Neural cell (in vitro differentiated cells): ENCODE measurements around the gene SERTAD3. TPM values are rescaled to one million over a fixed set of nuclear protein-coding genes. Genes with fewer than 3 reads are reported as not detected.

Experiments
- H2AFZ ChIP-seq: fragments of 200-600, 300-800 bp; sonication (generic), shearing (Covaris generic); 2 replicates; pipeline ENCODE4 v1.6.0; 2014; ENCODE audit warnings: low read depth, mild to moderate bottlenecking, antibody characterized with exemption, low read length, moderate library complexity
- H3F3A ChIP-seq: fragments of 200-600 bp; shearing (Covaris generic); 2 replicates; pipeline ENCODE4 v1.6.1; 2016; ENCODE audit warnings: mild to moderate bottlenecking, moderate library complexity, mixed read lengths, antibody characterized with exemption, low read length; ENCODE audit not compliant: insufficient read depth, poor library complexity, severe bottlenecking
- H3K27ac ChIP-seq: fragments of 200-600, 300-800 bp; sonication (generic), shearing (Covaris generic); 2 replicates; pipeline ENCODE4 v1.5.1; 2014; ENCODE audit warnings: mild to moderate bottlenecking, low read length, moderate library complexity
- H3K27me3 ChIP-seq: fragments of 300-800, 200-600 bp; sonication (generic), shearing (Covaris generic); 2 replicates; pipeline ENCODE4 v1.6.0; 2014; ENCODE audit warnings: mild to moderate bottlenecking, low read depth, low read length, moderate library complexity; ENCODE audit not compliant: insufficient read depth
- H3K36me3 ChIP-seq: fragments of 300-800, 200-600 bp; sonication (generic), shearing (Covaris generic); 2 replicates; pipeline ENCODE4 v1.5.1; 2014; ENCODE audit warnings: mild to moderate bottlenecking, antibody characterized with exemption, low read length, moderate library complexity; ENCODE audit not compliant: insufficient read depth
- H3K4me2 ChIP-seq: fragments of 300-800, 200-600 bp; sonication (generic), shearing (Covaris generic); 2 replicates; pipeline ENCODE4 v1.6.0; 2014; ENCODE audit warnings: mild to moderate bottlenecking, low read length
- H3K4me3 ChIP-seq: fragments of 300-800, 200-600 bp; sonication (generic), shearing (Covaris generic); 2 replicates; pipeline ENCODE4 v1.5.1; 2014; ENCODE audit warnings: mild to moderate bottlenecking, low read length, moderate library complexity
- H3K79me2 ChIP-seq: fragments of 200-600 bp; shearing (Covaris generic); replicated peaks from 2 replicates; pipeline ENCODE4 v1.6.0; 2014; ENCODE audit warnings: mild to moderate bottlenecking, low read length, moderate library complexity; ENCODE audit not compliant: insufficient read depth
- H3K9ac ChIP-seq: fragments of 300-800, 200-600 bp; sonication (generic), shearing (Covaris generic); 2 replicates; pipeline ENCODE4 v1.6.1; 2016; ENCODE audit warnings: mild to moderate bottlenecking, low read length, mixed read lengths
- H3K9me2 ChIP-seq: fragments of 200-600 bp; shearing (Covaris generic); 2 replicates; pipeline ENCODE4 v1.6.1; 2016; ENCODE audit warnings: mild to moderate bottlenecking, low read length, mixed read lengths; ENCODE audit not compliant: insufficient read depth
- H3K9me3 ChIP-seq: fragments of 200-600, 300-800 bp; sonication (generic), shearing (Covaris generic); 2 replicates; pipeline ENCODE4 v1.6.1; 2016; ENCODE audit warnings: mild to moderate bottlenecking, mixed run types, low read length, moderate library complexity, mixed read lengths
- H4K20me1 ChIP-seq: fragments of 200-600 bp; shearing (Covaris generic); 2 replicates; pipeline ENCODE4 v1.6.1; 2016; ENCODE audit warnings: mild to moderate bottlenecking, mixed run types; ENCODE audit not compliant: insufficient read depth
- CTCF ChIP-seq: fragments of 450-650 bp; IDR thresholded peaks from 2 replicates; pipeline ENCODE4 v1.5.1; 2014; ENCODE audit warnings: antibody characterized with exemption, mild to moderate bottlenecking, moderate library complexity; ENCODE audit not compliant: poor library complexity, severe bottlenecking
- EP300 ChIP-seq: fragments of 450-650 bp; conservative IDR thresholded peaks from 2 replicates; pipeline ENCODE4 v1.6.1; 2014; ENCODE audit warnings: antibody characterized with exemption, mild to moderate bottlenecking, moderate library complexity; ENCODE audit not compliant: poor library complexity, severe bottlenecking
- EZH2 ChIP-seq: fragments of 200-600, 300-800 bp; shearing (Covaris generic), sonication (generic); IDR thresholded peaks from 2 replicates; pipeline ENCODE4 v1.6.1; 2014; ENCODE audit warnings: antibody characterized with exemption, low read length, borderline replicate concordance, mild to moderate bottlenecking; ENCODE audit not compliant: insufficient read depth, poor library complexity, severe bottlenecking
- MXI1 ChIP-seq: fragments of 450-650 bp; conservative IDR thresholded peaks from 2 replicates; pipeline ENCODE4 v1.6.1; 2014; ENCODE audit warnings: antibody characterized with exemption, mild to moderate bottlenecking; ENCODE audit not compliant: poor library complexity, severe bottlenecking
- POLR2AphosphoS5 ChIP-seq: IDR thresholded peaks from 2 replicates; pipeline ENCODE4 v1.6.1; 2012
- RAD21 ChIP-seq: fragments of 450-650 bp; conservative IDR thresholded peaks from 2 replicates; pipeline ENCODE4 v1.6.1; 2014; ENCODE audit warnings: antibody characterized with exemption, mild to moderate bottlenecking, moderate library complexity
- REST ChIP-seq: IDR thresholded peaks from 2 replicates; pipeline ENCODE4 v1.6.1; 2012; ENCODE audit warnings: borderline replicate concordance
- SMC3 ChIP-seq: fragments of 450-650 bp; conservative IDR thresholded peaks from 2 replicates; pipeline ENCODE4 v1.6.1; 2014; ENCODE audit warnings: antibody characterized with exemption, mild to moderate bottlenecking, moderate library complexity; ENCODE audit not compliant: poor library complexity
- TAF1 ChIP-seq: IDR thresholded peaks from 2 replicates; pipeline ENCODE4 v1.6.1; 2012; ENCODE audit warnings: low read depth
- polyA plus RNA-seq: library from polyadenylated mRNA; depleted of rRNA; stranded (reverse); fragments of >200 nt; gene quantifications from 2 replicates; pipeline ENCODE4 v1.2.3, GENCODE V29; 2014

SERTAD3 gene
- polyA plus RNA-seq, 1 donor from 2014 or later = 7.6 TPM

GRCh38 chr19:40461669-40462221 is 17.6 kb upstream of the SERTAD3 start:
- no peak for TF ChIP-seq REST
- TF ChIP-seq RAD21 = no peak
- no peak for TF ChIP-seq MXI1
- TF ChIP-seq EP300 = no peak
- TF ChIP-seq EZH2 = no peak
- TF ChIP-seq SMC3 = no peak
- TF ChIP-seq POLR2AphosphoS5 = no peak
- no peak for TF ChIP-seq TAF1
- TF ChIP-seq CTCF = no peak
- no peak overlapping the region for H3K9ac ChIP-seq
- H3K36me3 ChIP-seq = no peaks in the 10 kb centered on the region
- no peak overlapping the region for H3K4me3 ChIP-seq
- no peaks in the 10 kb centered on the region for H3K79me2 ChIP-seq
- H3K9me2 ChIP-seq = no peaks in the 10 kb centered on the region
- H3F3A ChIP-seq = no peaks in the 10 kb centered on the region
- no peak overlapping the region for H3K27ac ChIP-seq
- H4K20me1 ChIP-seq = no peaks in the 10 kb centered on the region
- H3K4me2 ChIP-seq = no peak overlapping the region
- H2AFZ ChIP-seq = no peak overlapping the region
- peaks cover 4% of the 10 kb centered on the region for H3K27me3 ChIP-seq
- H3K9me3 ChIP-seq = no peaks in the 10 kb centered on the region

- H3K27ac ChIP-seq = no peak overlapping the region
- H3K27me3 ChIP-seq = no peaks in the 10 kb centered on the region
- no peaks in the 10 kb centered on the region for H3K36me3 ChIP-seq
- H4K20me1 ChIP-seq = no peaks in the 10 kb centered on the region
- H3K4me3 ChIP-seq = no peak overlapping the region
- no peaks in the 10 kb centered on the region for H3K79me2 ChIP-seq
- no peak overlapping the region for H3K9ac ChIP-seq
- no peaks in the 10 kb centered on the region for H3K9me2 ChIP-seq
- no peak overlapping the region for H3K4me2 ChIP-seq
- H2AFZ ChIP-seq = no peak overlapping the region
- no peaks in the 10 kb centered on the region for H3K9me3 ChIP-seq
- TF ChIP-seq MXI1 = no peak
- TF ChIP-seq EZH2 = no peak
- no peak for TF ChIP-seq POLR2AphosphoS5
- no peaks in the 10 kb centered on the region for H3F3A ChIP-seq
Observed at GRCh38 chr19:40460185-40460584, 16.1 kb upstream of the SERTAD3 start.
